ENCODE measurements around the gene STOML2.
"Not testable (repeated sequence)": the region's sequence is repeated elsewhere in the genome, so short reads cannot be mapped to it uniquely, and the experiment has no call there.

The STOML2 gene

GRCh38 chr9:35102769-35103659 is at the start of gene STOML2:
STOML2 (minus strand) TSS chr9:35103131; CDS start chr9:35103094, 37 bp downstream.
- DNase-seq (ENCODE audit: low spot score) = peak; percentile 98

GRCh38 chr9:35147941-35148563 is 45.1 kb upstream of the STOML2 start:
- not testable (repeated sequence) for DNase-seq (ENCODE audit: low spot score)

- no peak for DNase-seq (ENCODE audit: low spot score)
These were observed 39.1 kb upstream of the STOML2 start for GRCh38 chr9:35142037-35142436.

GRCh38 chr9:35140093-35140492 is 37.2 kb upstream of the STOML2 start:
- no peak for DNase-seq (ENCODE audit: low spot score)

GRCh38 chr9:35136866-35137265 is 33.9 kb upstream of the STOML2 start:
- no peak for DNase-seq (ENCODE audit: low spot score)

GRCh38 chr9:35135988-35136387 is 33.1 kb upstream of the STOML2 start:
- DNase-seq (ENCODE audit: low spot score) = no peak

- no peak for DNase-seq (ENCODE audit: low spot score)
These were observed 32.0 kb upstream of the STOML2 start for GRCh38 chr9:35134920-35135319.

GRCh38 chr9:35116898-35117551 is 14.1 kb upstream of the STOML2 start:
- DNase-seq (ENCODE audit: low spot score) = peak; percentile 81

- no peak for DNase-seq (ENCODE audit: low spot score)
These were observed 13.6 kb upstream of the STOML2 start for GRCh38 chr9:35116539-35116897.

GRCh38 chr9:35115680-35116538 is 13.0 kb upstream of the STOML2 start, which contains the start of gene ATOSB:
ATOSB (minus strand) TSS chr9:35115862; CDS start chr9:35108274, 7,588 bp downstream.
- peak; percentile 93 for DNase-seq (ENCODE audit: low spot score)

- peak; percentile 34 for DNase-seq (ENCODE audit: low spot score)
These were observed 12.1 kb upstream of the STOML2 start for GRCh38 chr9:35114840-35115628.

- peak; percentile 91 for DNase-seq (ENCODE audit: low spot score)
These were observed 11.3 kb upstream of the STOML2 start for GRCh38 chr9:35114113-35114839.

GRCh38 chr9:35112257-35113020 is 9.5 kb upstream of the STOML2 start:
- peak; percentile 47 for DNase-seq (ENCODE audit: low spot score)

- DNase-seq (ENCODE audit: low spot score) = peak; percentile 98
These were observed 8.3 kb upstream of the STOML2 start for GRCh38 chr9:35111001-35111933.

GRCh38 chr9:35110327-35110761 is 7.4 kb upstream of the STOML2 start:
- DNase-seq (ENCODE audit: low spot score) = peak; percentile 62

- no peak for DNase-seq (ENCODE audit: low spot score)
These were observed 6.1 kb upstream of the STOML2 start for GRCh38 chr9:35108946-35109575.

GRCh38 chr9:35108461-35108860 is 5.5 kb upstream of the STOML2 start:
- no peak for DNase-seq (ENCODE audit: low spot score)

All from hepatic stellate cell (primary cell).